ENCODE data around the gene ADCK1.

DNA sequence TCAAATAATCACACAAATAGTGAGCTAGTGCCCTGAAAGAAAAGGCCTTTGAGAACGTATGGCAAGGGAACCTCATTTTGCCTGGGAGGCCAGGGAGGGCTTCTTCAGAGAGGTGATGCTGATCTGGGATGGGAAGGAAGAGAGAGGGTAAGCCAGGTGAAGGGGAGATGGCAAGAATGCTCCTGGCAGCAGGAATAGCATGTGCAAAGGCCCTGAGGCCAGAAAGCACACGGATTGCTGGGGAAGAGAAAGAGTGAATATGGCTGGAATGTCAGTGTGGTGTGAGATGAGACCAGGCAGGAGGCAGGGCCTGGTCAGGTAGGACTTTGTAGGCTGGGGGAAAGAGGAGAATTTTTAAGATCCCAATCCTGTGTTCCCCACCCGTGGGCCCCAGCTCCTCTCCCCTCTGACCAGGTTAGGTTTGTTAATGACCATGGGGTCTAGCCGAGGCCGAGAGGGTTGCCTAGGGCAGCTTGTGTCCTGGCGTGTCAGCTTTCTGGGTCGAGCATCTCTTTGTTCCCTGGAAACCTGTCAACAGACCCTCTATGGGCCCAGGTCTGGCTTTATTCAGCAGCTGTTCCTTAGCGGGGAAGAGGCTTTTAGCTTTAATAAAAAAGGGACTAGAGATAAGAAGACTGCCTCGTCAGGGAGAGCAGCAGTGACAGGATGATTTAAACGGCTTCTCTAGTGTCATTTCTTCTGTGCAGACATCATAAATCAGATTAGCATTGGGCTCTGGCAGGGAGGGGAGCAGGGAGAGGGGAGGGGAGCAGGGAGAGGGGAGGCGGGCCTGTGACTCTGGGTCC lies 123.4 kb downstream of the ADCK1 start:
- TF ChIP-seq EP300 (IDR thresholded peaks at IDR 0.05) (no peak), POLR2A (IDR thresholded peaks at IDR 0.05) (no peak)
- TF ChIP-seq, protein P1, sequence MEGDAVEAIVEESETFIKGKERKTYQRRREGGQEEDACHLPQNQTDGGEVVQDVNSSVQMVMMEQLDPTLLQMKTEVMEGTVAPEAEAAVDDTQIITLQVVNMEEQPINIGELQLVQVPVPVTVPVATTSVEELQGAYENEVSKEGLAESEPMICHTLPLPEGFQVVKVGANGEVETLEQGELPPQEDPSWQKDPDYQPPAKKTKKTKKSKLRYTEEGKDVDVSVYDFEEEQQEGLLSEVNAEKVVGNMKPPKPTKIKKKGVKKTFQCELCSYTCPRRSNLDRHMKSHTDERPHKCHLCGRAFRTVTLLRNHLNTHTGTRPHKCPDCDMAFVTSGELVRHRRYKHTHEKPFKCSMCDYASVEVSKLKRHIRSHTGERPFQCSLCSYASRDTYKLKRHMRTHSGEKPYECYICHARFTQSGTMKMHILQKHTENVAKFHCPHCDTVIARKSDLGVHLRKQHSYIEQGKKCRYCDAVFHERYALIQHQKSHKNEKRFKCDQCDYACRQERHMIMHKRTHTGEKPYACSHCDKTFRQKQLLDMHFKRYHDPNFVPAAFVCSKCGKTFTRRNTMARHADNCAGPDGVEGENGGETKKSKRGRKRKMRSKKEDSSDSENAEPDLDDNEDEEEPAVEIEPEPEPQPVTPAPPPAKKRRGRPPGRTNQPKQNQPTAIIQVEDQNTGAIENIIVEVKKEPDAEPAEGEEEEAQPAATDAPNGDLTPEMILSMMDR (IDR thresholded peaks at IDR 0.05) = no peak
